WI38 (cell line): ENCODE data around the gene TRIM71.

Source experiments
- H3K4me3 ChIP-seq: 2 replicates; pipeline ENCODE4 v1.5.1; 2011; ENCODE audit warnings: low read depth, mild to moderate bottlenecking, control low read depth, low read length
- CTCF ChIP-seq: IDR thresholded peaks from 2 replicates; pipeline ENCODE4 v1.5.1; 2012; ENCODE audit warnings: low read depth, mild to moderate bottlenecking, control low read depth, low read length

Gene TRIM71

GRCh38 chr3:32816439-32817256 lies 1.1 kb upstream of the TRIM71 start:
- no peak for TF ChIP-seq CTCF
- H3K4me3 ChIP-seq, result peak overlapping the region; percentile 0; the same call in 1 of the 2 replicates

- TF ChIP-seq CTCF, result no peak
These were observed 590 bp upstream of the TRIM71 start for GRCh38 chr3:32817257-32817557.

GRCh38 chr3:32818229-32818969 lies 602 bp downstream of the TRIM71 start:
- H3K4me3 ChIP-seq, result no peak overlapping the region
- TF ChIP-seq CTCF, result no peak

More at GRCh38 chr3:32817257-32817557, 590 bp upstream of the TRIM71 start:
- H3K4me3 ChIP-seq, result no peak overlapping the region

GRCh38 chr3:32818970-32819511 lies 1.2 kb downstream of the TRIM71 start:
- H3K4me3 ChIP-seq, result no peak overlapping the region
- TF ChIP-seq CTCF, result no peak

- TF ChIP-seq CTCF, result no peak
- no peak overlapping the region for H3K4me3 ChIP-seq
These were observed 2.0 kb downstream of the TRIM71 start for GRCh38 chr3:32819551-32820348.

GRCh38 chr3:32820430-32820829 lies 2.6 kb downstream of the TRIM71 start:
- TF ChIP-seq CTCF, result no peak
- H3K4me3 ChIP-seq, result no peak overlapping the region
